Uterus (tissue), 2 donors: ENCODE data around the gene ATG13.

Source experiments
- CTCF ChIP-seq, 4 experiments: fragments of 200-600 bp in 2 of 4; fragments of 450-650 bp in 2 of 4; sonication (generic) in 2 of 4; IDR thresholded peaks; one replicate each; pipeline ENCODE4 v1.5.1; 2016 to 2019; ENCODE audit warnings: antibody characterized with exemption in 4 of 4, mild to moderate bottlenecking in 2 of 4, moderate library complexity in 1 of 4
- POLR2A ChIP-seq, 2 donors: fragments of 450-650 bp; IDR thresholded peaks; one replicate each; pipeline ENCODE4 v1.6.1; 2016; ENCODE audit warnings: antibody characterized with exemption in 2 of 2, mild to moderate bottlenecking in 1 of 2, moderate library complexity in 1 of 2

GRCh38 chr11:46639197-46639839 lies 22.0 kb downstream of the ATG13 start:
- no peak for TF ChIP-seq CTCF (IDR thresholded peaks at IDR 0.05)
- no peak for TF ChIP-seq POLR2A (IDR thresholded peaks at IDR 0.05)
